Adipocyte (in vitro differentiated cells): ENCODE results near the gene SDF2L1.
"Not testable (repeated sequence)": the region's sequence is repeated elsewhere in the genome, so short reads cannot be mapped to it uniquely, and the experiment has no call there.

Source experiments
- DNase-seq: peaks from one replicate; pipeline ENCODE4 v3.0.0-alpha.2; 2015; ENCODE audit warnings: low read depth
- H3K27me3 ChIP-seq: replicated peaks from 2 replicates; pipeline ENCODE4 v1.7.0; 2013; ENCODE audit warnings: mild to moderate bottlenecking, low read length, moderate library complexity; ENCODE audit not compliant: control insufficient read depth, insufficient read depth
- H3K36me3 ChIP-seq: 2 replicates; pipeline ENCODE4 v1.7.0; 2013; ENCODE audit warnings: low read length, mild to moderate bottlenecking, moderate library complexity; ENCODE audit not compliant: control insufficient read depth, insufficient read depth, severe bottlenecking
- H3K4me1 ChIP-seq: 2 replicates; pipeline ENCODE4 v1.7.0; 2013; ENCODE audit warnings: mild to moderate bottlenecking, low read length, moderate library complexity; ENCODE audit not compliant: control insufficient read depth, insufficient read depth
- H3K4me3 ChIP-seq: 2 replicates; pipeline ENCODE4 v1.7.0; 2013; ENCODE audit warnings: mild to moderate bottlenecking, low read length, moderate library complexity
- H3K9ac ChIP-seq: 2 replicates; pipeline ENCODE4 v1.7.0; 2013; ENCODE audit warnings: mild to moderate bottlenecking, low read length, moderate library complexity
- H3K9me3 ChIP-seq: 2 replicates; pipeline ENCODE4 v1.7.0; 2013; ENCODE audit warnings: mild to moderate bottlenecking, low read length, moderate library complexity; ENCODE audit not compliant: control insufficient read depth

The SDF2L1 gene

GRCh38 chr22:21686193-21686608 is 44.1 kb downstream of the SDF2L1 start:
- Histone ChIP-seq H3K9me3 (no peaks in the 10 kb centered on the region), H3K27me3 (no peaks in the 10 kb centered on the region), H3K4me1 (no peaks in the 10 kb centered on the region), H3K9ac (no peak overlapping the region), H3K4me3 (no peak overlapping the region), H3K36me3 (peaks cover 53% of the 10 kb centered on the region)
- DNase-seq = no peak

- Histone ChIP-seq H3K36me3 (peaks cover 51% of the 10 kb centered on the region), H3K4me1 (no peaks in the 10 kb centered on the region), H3K9me3 (no peaks in the 10 kb centered on the region), H3K4me3 (no peak overlapping the region), H3K9ac (no peak overlapping the region), H3K27me3 (no peaks in the 10 kb centered on the region)
- no peak for DNase-seq
Observed at GRCh38 chr22:21686634-21687393, 44.7 kb downstream of the SDF2L1 start.

- Histone ChIP-seq H3K27me3 (no peaks in the 10 kb centered on the region), H3K4me3 (no peak overlapping the region), H3K9ac (no peak overlapping the region), H3K36me3 (peaks cover 42% of the 10 kb centered on the region), H3K9me3 (no peaks in the 10 kb centered on the region), H3K4me1 (no peaks in the 10 kb centered on the region)
- no peak for DNase-seq
Observed at GRCh38 chr22:21687685-21688259, 45.7 kb downstream of the SDF2L1 start.

- no peak overlapping the region for H3K9ac ChIP-seq
- DNase-seq = no peak
- H3K27me3 ChIP-seq = no peaks in the 10 kb centered on the region
- H3K4me3 ChIP-seq = no peak overlapping the region
- H3K9me3 ChIP-seq = no peaks in the 10 kb centered on the region
- peaks cover 39% of the 10 kb centered on the region for H3K36me3 ChIP-seq
- no peaks in the 10 kb centered on the region for H3K4me1 ChIP-seq
Observed at GRCh38 chr22:21688341-21688705, 46.2 kb downstream of the SDF2L1 start.

- Histone ChIP-seq H3K9me3 (no peaks in the 10 kb centered on the region), H3K4me3 (no peak overlapping the region), H3K4me1 (no peaks in the 10 kb centered on the region), H3K36me3 (peaks cover 42% of the 10 kb centered on the region), H3K27me3 (no peaks in the 10 kb centered on the region), H3K9ac (no peak overlapping the region)
- no peak for DNase-seq
Observed at GRCh38 chr22:21688706-21689381, 46.7 kb downstream of the SDF2L1 start.

GRCh38 chr22:21690401-21690801 is 48.3 kb downstream of the SDF2L1 start:
- peaks cover 46% of the 10 kb centered on the region for H3K36me3 ChIP-seq

GRCh38 chr22:21691816-21692215 is 49.7 kb downstream of the SDF2L1 start:
- Histone ChIP-seq H3K27me3 (no peaks in the 10 kb centered on the region), H3K4me1 (no peaks in the 10 kb centered on the region), H3K9me3 (no peaks in the 10 kb centered on the region), H3K36me3 (peaks cover 50% of the 10 kb centered on the region), H3K9ac (no peak overlapping the region), H3K4me3 (no peak overlapping the region)
- no peak for DNase-seq

More at GRCh38 chr22:21690401-21690801, 48.3 kb downstream of the SDF2L1 start:
- H3K4me3 ChIP-seq = no peak overlapping the region
- H3K27me3 ChIP-seq = no peaks in the 10 kb centered on the region
- no peaks in the 10 kb centered on the region for H3K9me3 ChIP-seq
- DNase-seq = no peak
- no peaks in the 10 kb centered on the region for H3K4me1 ChIP-seq
- no peak overlapping the region for H3K9ac ChIP-seq

- not testable (repeated sequence) for H3K27me3 ChIP-seq, H3K4me1 ChIP-seq, H3K4me3 ChIP-seq, H3K9me3 ChIP-seq, DNase-seq, H3K9ac ChIP-seq
- H3K36me3 ChIP-seq = peaks cover 52% of the 10 kb centered on the region
Observed at GRCh38 chr22:21692856-21693255, 50.8 kb downstream of the SDF2L1 start.

- no peaks in the 10 kb centered on the region for H3K27me3 ChIP-seq
- no peak for DNase-seq
- peaks cover 49% of the 10 kb centered on the region for H3K36me3 ChIP-seq
- H3K4me1 ChIP-seq = peaks cover 3% of the 10 kb centered on the region
- no peaks in the 10 kb centered on the region for H3K9me3 ChIP-seq
- H3K9ac ChIP-seq = no peak overlapping the region
- no peak overlapping the region for H3K4me3 ChIP-seq
Observed at GRCh38 chr22:21693333-21693998, 51.4 kb downstream of the SDF2L1 start.
